Stimulated activated CD8-positive, alpha-beta memory T cell treated with anti-CD3 and anti-CD28 coated beads, Interleukin-12 subunit alpha, Interleukin-12 subunit beta, amount 100 ng/mL, for 24 hours (primary cell): ENCODE data around the gene GRID1.

ENCODE experiments used
- DNase-seq: peaks from one replicate; pipeline ENCODE4 v3.0.0-alpha.2; 2020; ENCODE audit errors: extremely low read depth

GRID1 gene

GRCh38 chr10:86368987-86369386 lies 2.4 kb upstream of the GRID1 start:
- DNase-seq = no peak

- DNase-seq = no peak
These were observed 1.5 kb upstream of the GRID1 start for GRCh38 chr10:86368046-86368445.

- DNase-seq = no peak
These were observed 757 bp upstream of the GRID1 start for GRCh38 chr10:86367152-86367951.

- DNase-seq = no peak
These were observed 232 bp upstream of the GRID1 start for GRCh38 chr10:86366902-86367151.

GRCh38 chr10:86365346-86366032 lies 1.1 kb downstream of the GRID1 start:
- no peak for DNase-seq

- no peak for DNase-seq
These were observed 1.9 kb downstream of the GRID1 start for GRCh38 chr10:86364491-86365345.

GRCh38 chr10:86363833-86364490 lies 2.6 kb downstream of the GRID1 start:
- no peak for DNase-seq

- DNase-seq = no peak
These were observed 3.3 kb downstream of the GRID1 start for GRCh38 chr10:86363184-86363832.

GRCh38 chr10:86362586-86363183 lies 3.9 kb downstream of the GRID1 start:
- no peak for DNase-seq

GRCh38 chr10:86362129-86362527 lies 4.5 kb downstream of the GRID1 start:
- no peak for DNase-seq

- no peak for DNase-seq
These were observed 5.2 kb downstream of the GRID1 start for GRCh38 chr10:86361156-86362128.

- DNase-seq = no peak
These were observed 5.9 kb downstream of the GRID1 start for GRCh38 chr10:86360657-86361056.

- no peak for DNase-seq
These were observed 6.6 kb downstream of the GRID1 start for GRCh38 chr10:86359954-86360353.

GRCh38 chr10:86359111-86359510 lies 7.5 kb downstream of the GRID1 start:
- DNase-seq = no peak

- DNase-seq = no peak
These were observed 8.9 kb downstream of the GRID1 start for GRCh38 chr10:86357676-86358075.

- no peak for DNase-seq
These were observed 9.6 kb downstream of the GRID1 start for GRCh38 chr10:86357041-86357440.

GRCh38 chr10:86356296-86356695 lies 10.3 kb downstream of the GRID1 start:
- no peak for DNase-seq

- DNase-seq = no peak
These were observed 11.0 kb downstream of the GRID1 start for GRCh38 chr10:86355571-86356038.

- no peak for DNase-seq
These were observed 11.6 kb downstream of the GRID1 start for GRCh38 chr10:86354761-86355540.
